Natural killer cell treated with Interleukin-12 subunit alpha and Interleukin-12 subunit beta and Interleukin-15 and Interleukin-18, amount 100 ng/mL, for 72 hours (primary cell): ENCODE data around the gene RASGRP4. TPM values are rescaled to one million over a fixed set of nuclear protein-coding genes. Genes with fewer than 3 reads are reported as not detected.
"Not testable (repeated sequence)": the region's sequence is repeated elsewhere in the genome, so short reads cannot be mapped to it uniquely, and the experiment has no call there.

ENCODE experiments used
- ATAC-seq, 2 donors: fragments of 150-1000 bp; cut with Tn5 transposase in 1 of 2; sonication (Bioruptor Pico), chemical (Tn5 transposase) in 1 of 2; 2 replicates each; pipeline ENCODE4 v1.10.0; 2021
- DNase-seq: peaks from one replicate; pipeline ENCODE4 v3.0.0; 2022; ENCODE audit warnings: low spot score
- H3K27ac Mint-ChIP-seq, 2 donors: 1 replicate in 1 of 2; 2 replicates in 1 of 2; pipeline ENCODE4 v1.8.0; 2022; ENCODE audit warnings: mixed read lengths in 2 of 2, mild to moderate bottlenecking in 1 of 2, moderate library complexity in 1 of 2
- H3K27me3 Mint-ChIP-seq, 2 donors: 1 replicate in 1 of 2; 2 replicates in 1 of 2; pipeline ENCODE4 v1.8.0; 2022; ENCODE audit warnings: mixed read lengths in 2 of 2
- H3K36me3 Mint-ChIP-seq: one replicate; pipeline ENCODE4 v1.8.0; 2022; ENCODE audit warnings: mixed read lengths
- H3K4me1 Mint-ChIP-seq, 2 donors: 1 replicate in 1 of 2; 2 replicates in 1 of 2; pipeline ENCODE4 v1.8.0; 2022; ENCODE audit warnings: low read depth in 2 of 2, mixed read lengths in 2 of 2, mild to moderate bottlenecking in 1 of 2
- H3K4me3 Mint-ChIP-seq: one replicate; pipeline ENCODE4 v1.8.0; 2022; ENCODE audit warnings: mixed read lengths
- H3K9me3 Mint-ChIP-seq: 2 replicates; pipeline ENCODE4 v1.8.0; 2022; ENCODE audit warnings: mixed read lengths
- total RNA-seq, 2 donors: library from RNA; stranded (reverse); gene quantifications; one replicate each; pipeline ENCODE4 v1.2.3, GENCODE V29; 2022

Gene RASGRP4
- total RNA-seq, 2 donors from 2014 or later = 1.9 TPM; not detected in 1

DNA sequence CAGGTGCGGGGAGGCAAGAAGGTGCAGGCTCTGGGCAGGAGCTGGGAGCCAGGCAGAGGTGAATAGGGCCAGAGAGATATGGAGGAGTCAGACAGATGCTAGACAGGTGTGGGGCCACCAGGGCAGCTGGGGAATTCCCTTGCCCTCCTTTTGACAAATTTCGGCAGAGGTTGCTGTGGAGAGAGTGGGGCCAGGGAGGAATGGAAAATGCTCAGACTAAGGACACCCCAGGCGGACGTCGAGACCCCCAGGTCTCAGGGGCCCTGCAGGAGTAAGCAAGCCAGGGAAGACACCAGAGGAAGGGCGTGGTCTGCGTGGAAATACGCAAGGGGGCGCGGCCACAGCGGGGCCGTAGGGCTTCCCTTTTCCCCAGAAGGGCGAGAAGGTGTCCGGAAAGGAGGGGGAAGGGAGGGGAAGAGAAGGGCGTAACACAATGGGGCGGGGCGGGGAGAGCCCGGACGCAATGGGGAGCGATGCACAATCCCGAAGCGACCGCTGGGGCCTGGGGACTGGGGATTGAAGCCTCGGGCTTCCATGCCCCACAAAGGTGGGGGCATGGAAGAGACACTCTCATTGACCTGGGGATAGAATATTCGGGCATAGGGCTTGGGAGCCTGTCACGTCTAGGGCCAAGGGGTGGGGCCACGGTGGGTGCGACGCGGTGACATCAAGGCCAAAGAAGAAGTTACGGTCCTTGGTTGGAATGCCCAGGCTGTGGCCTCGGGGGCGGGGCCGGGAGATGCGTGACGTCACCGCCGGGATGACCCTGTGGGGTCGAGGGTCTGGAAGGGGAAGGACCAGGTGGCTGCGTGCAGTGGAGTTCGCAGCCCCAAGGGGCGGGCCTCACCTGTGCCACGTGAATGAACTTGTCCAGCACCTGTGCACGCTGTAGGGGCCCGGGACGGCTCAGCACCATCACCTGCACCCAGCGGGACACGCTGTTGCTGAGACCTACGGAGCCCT lies 8.2 kb downstream of the RASGRP4 start:
- H3K9me3 Mint-ChIP-seq = no peaks in the 10 kb centered on the region
- DNase-seq (peak; percentile 77), ATAC-seq (peak; percentile 83 to 89)
- H3K36me3 Mint-ChIP-seq = no peaks in the 10 kb centered on the region
- peak overlapping the region; percentile 20 to 59 for H3K27ac Mint-ChIP-seq
- peaks cover 13 to 18% of the 10 kb centered on the region in 2 donors for H3K4me1 Mint-ChIP-seq
- no peaks in the 10 kb centered on the region for H3K27me3 Mint-ChIP-seq
- H3K4me3 Mint-ChIP-seq = peak overlapping the region; percentile 74

DNA sequence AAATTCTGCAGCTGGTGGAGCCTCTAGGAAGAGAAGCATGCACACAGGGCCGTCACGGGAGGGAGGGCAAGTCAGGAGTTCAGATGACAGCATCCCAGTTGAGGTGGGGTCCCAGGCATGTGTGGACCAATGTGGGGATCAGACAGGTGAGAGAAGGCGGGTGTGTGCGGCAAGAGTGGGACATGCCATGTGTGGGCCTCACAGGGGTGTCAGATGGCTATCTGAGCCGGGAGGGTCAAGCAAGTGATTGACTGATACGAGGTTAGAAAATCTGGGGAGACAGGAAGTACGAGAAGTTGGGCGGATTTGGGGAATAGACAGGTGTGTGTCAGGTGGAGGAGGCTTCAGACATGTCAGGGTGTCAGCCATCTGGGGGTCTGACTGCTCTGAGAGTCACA lies 8.9 kb downstream of the RASGRP4 start:
- ATAC-seq (no peak), DNase-seq (no peak)
- peak overlapping the region; percentile 74 for H3K4me3 Mint-ChIP-seq
- no peaks in the 10 kb centered on the region for H3K36me3 Mint-ChIP-seq
- H3K4me1 Mint-ChIP-seq = peaks cover 13 to 18% of the 10 kb centered on the region in 2 donors
- peak overlapping the region; percentile 20 to 59 for H3K27ac Mint-ChIP-seq
- no peaks in the 10 kb centered on the region for H3K9me3 Mint-ChIP-seq
- no peaks in the 10 kb centered on the region for H3K27me3 Mint-ChIP-seq

DNA sequence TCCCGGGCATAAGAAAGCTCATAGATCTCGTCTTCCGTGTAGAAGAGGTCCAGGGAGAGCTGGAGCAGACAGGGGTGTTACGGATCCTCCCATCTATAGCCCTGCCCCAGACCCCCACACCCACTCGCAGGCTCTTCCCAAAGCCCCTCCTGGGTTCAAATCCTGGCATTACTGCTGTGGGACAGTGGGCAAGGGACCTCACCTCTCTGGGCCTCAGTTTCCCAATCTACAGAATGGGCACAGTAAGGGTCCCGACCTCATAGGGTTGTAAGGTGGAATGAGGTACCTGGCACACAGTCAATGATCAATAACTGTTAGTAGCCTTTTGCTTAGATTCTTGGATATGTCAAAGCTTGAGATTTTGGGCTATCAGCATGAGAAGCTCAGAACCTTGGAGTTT lies 12.6 kb downstream of the RASGRP4 start:
- Mint-ChIP-seq H3K4me3 (no peak overlapping the region), H3K27ac (no peak overlapping the region), H3K36me3 (no peaks in the 10 kb centered on the region), H3K4me1 (peaks cover 13 to 19% of the 10 kb centered on the region in 2 donors), H3K9me3 (no peaks in the 10 kb centered on the region), H3K27me3 (no peaks in the 10 kb centered on the region)
- ATAC-seq (no peak), DNase-seq (no peak)

DNA sequence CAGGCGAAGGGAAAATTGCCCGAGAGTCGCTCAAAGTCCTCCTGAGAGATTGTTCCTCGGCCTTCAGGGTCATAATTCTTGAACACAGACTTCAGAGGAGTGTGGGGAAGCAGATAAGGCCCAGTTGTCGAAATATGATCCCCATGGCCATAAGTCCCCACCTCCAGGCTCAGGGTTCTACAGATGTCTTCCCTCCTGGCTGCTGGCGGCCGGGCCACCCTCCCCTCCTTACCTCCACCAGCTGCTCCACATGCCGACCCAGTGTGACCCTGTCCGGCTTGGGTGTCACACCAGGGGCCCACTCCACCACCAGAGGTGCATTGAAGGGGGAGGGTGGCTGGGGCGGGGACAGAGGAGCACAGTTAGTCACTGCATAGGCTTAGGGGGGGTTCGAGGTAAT lies 13.1 kb downstream of the RASGRP4 start:
- DNase-seq (no peak), ATAC-seq (no peak)
- H3K4me3 Mint-ChIP-seq = no peak overlapping the region
- no peaks in the 10 kb centered on the region for H3K27me3 Mint-ChIP-seq
- peaks cover 12 to 17% of the 10 kb centered on the region in 2 donors for H3K4me1 Mint-ChIP-seq
- H3K36me3 Mint-ChIP-seq = no peaks in the 10 kb centered on the region
- H3K9me3 Mint-ChIP-seq = no peaks in the 10 kb centered on the region
- no peak overlapping the region for H3K27ac Mint-ChIP-seq

DNA sequence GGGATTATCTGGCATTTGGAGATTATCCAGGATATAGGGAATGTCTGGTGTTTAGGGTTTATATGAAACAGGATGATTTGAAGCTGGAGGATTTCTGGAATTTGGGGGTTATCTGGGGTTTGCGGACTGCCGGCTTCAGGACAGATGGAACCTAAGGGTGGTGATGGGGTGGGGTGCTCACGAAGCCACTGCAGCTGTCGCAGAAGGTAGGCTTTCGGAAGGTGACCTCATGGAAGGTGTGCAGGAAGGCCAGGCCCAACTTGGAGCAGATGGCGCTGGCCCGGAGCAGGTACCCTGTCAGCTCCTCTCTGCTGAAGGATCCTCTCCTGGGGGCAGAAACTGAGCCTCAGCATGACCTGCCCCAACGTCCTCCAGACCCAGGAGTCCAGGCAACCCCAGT lies 13.5 kb downstream of the RASGRP4 start:
- no peak for DNase-seq
- Mint-ChIP-seq H3K4me3 (no peak overlapping the region), H3K36me3 (no peaks in the 10 kb centered on the region), H3K9me3 (no peaks in the 10 kb centered on the region), H3K4me1 (peaks cover 7 to 13% of the 10 kb centered on the region in 2 donors), H3K27me3 (no peaks in the 10 kb centered on the region), H3K27ac (no peak overlapping the region)
- no peak for ATAC-seq

DNA sequence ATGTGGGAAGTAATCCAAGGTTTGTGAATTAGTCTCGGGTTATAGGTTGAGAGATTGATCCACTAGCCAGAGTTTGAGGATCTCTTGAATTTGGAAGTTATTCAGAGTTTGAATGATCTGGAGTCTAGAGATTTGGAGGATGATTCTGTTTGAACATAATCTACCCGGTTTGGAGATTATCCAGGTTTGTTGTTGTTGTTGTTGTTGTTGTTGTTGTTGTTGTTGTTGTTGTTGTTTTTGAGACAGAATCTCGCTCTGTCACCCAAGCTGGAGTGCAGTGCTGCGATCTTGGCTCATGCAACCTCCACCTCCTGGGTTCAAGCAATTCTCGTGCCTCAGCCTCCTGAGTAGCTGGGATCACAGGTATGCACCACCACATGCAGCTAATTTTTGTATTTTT lies 14.1 kb downstream of the RASGRP4 start:
- not testable (repeated sequence) for H3K9me3 Mint-ChIP-seq, H3K36me3 Mint-ChIP-seq, H3K4me3 Mint-ChIP-seq, DNase-seq, ATAC-seq, H3K4me1 Mint-ChIP-seq, H3K27me3 Mint-ChIP-seq, H3K27ac Mint-ChIP-seq

DNA sequence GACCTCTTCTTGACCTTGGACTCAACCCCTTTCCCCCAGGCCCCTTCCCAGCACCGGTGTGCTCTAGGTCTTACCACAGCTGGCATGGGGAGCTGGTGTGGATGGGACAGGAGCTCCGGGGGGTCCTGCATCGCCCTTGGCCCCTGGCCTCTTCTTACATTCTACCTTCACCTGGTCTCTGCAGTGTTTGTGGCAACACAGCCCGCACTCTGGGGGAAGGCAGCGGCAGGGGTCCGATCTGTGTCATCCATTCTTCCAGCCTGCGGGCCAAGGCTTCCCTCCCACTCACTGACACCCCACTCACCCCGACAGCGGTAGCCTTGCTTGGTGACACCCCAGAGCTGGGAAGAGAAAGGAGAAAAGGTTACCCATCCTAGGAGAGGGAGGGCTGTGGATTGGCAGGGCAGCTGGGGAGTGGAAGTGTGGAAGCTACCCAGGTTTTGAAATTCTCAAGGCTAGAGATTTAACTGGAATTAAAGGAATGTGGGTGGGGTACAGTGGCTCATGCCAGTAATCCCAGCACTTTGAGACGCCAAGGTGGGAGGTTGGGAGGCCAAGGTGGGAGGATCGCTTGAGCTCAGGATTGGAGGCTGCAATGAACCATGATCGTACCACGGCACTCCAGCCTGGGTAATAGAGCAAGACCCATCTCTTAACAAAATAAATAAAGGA lies 14.8 kb downstream of the RASGRP4 start:
- Mint-ChIP-seq H3K9me3 (no peaks in the 10 kb centered on the region), H3K4me3 (no peak overlapping the region), H3K27ac (no peak overlapping the region), H3K27me3 (no peaks in the 10 kb centered on the region), H3K36me3 (no peaks in the 10 kb centered on the region), H3K4me1 (peaks cover 0 to 3% of the 10 kb centered on the region in 2 donors)
- ATAC-seq (peak in 1 of 2 donors; percentile 32), DNase-seq (no peak)

DNA sequence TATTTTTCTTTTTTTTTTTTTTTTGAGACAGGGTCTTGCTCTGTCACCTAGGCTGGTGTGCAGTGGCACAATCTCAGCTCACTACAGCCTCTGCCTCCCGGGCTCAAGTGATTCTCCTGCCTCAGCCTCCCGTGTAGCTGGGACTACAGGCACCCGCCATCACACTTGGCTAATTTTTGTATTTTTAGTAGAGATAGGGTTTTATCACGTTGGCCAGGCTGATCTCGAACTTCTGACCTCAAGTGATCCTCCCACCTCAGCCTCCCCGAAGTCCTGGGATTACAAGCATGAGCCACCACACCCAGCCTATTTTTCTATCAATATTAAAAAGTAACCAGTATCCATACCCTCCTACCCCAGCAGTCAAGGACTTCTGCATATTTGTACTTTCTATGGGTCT lies 15.6 kb downstream of the RASGRP4 start:
- H3K9me3 Mint-ChIP-seq, ATAC-seq, H3K36me3 Mint-ChIP-seq, H3K27ac Mint-ChIP-seq, H3K27me3 Mint-ChIP-seq, H3K4me1 Mint-ChIP-seq, H3K4me3 Mint-ChIP-seq, DNase-seq: not testable (repeated sequence)

DNA sequence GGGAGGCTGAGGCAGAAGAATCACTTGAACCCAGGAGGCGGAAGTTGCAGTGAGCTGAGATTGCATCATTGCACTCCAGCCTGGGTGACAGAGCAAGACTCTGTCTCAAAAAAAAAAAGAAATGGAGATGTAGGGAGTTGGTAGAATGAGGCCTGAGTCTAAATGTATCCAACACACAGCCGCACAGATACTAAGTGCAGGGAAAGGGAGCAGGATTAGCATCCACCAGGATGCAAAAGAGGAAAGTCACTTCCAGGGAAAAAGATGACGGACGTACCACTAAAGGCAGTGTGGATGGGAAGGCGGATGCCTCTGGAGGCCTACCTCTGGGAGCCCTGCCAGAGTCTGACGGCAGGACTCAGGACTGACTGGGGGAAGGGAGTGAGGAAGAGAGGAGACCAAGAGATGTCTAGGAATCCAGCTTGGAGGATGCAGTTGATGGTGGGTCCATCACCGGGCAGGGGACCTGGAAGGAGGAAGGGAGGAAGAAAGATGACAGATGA lies 16.3 kb downstream of the RASGRP4 start:
- Mint-ChIP-seq H3K27ac (no peak overlapping the region), H3K9me3 (no peaks in the 10 kb centered on the region), H3K27me3 (no peaks in the 10 kb centered on the region), H3K4me3 (no peak overlapping the region), H3K36me3 (no peaks in the 10 kb centered on the region), H3K4me1 (peaks cover 0 to 3% of the 10 kb centered on the region in 2 donors)
- DNase-seq = no peak
- no peak for ATAC-seq

DNA sequence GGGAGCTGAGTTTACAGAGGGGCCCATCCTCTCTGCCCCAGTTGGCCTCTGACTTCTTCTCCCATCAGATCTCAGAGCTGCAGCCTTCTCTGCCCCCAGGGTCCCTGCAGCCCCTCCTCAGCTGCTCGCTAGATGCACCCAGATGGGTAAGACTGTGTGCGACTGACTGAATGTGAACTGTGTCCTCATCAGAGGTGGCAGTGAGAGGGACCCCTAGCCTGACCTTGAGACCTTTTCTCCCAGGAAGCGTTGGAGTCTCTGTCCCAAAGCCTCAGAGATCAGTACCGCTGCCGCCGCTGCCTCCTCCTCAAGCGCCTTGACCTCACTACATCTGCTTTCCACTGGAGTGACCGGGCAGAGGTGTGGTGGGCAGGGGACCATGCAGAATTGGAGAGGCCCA lies 20.7 kb downstream of the RASGRP4 start:
- no peak for DNase-seq
- Mint-ChIP-seq H3K4me3 (peak overlapping the region; percentile 34), H3K27me3 (no peaks in the 10 kb centered on the region), H3K9me3 (no peaks in the 10 kb centered on the region), H3K36me3 (no peaks in the 10 kb centered on the region), H3K27ac (no peak overlapping the region), H3K4me1 (peaks cover 0 to 10% of the 10 kb centered on the region in 2 donors)
- ATAC-seq = no peak

DNA sequence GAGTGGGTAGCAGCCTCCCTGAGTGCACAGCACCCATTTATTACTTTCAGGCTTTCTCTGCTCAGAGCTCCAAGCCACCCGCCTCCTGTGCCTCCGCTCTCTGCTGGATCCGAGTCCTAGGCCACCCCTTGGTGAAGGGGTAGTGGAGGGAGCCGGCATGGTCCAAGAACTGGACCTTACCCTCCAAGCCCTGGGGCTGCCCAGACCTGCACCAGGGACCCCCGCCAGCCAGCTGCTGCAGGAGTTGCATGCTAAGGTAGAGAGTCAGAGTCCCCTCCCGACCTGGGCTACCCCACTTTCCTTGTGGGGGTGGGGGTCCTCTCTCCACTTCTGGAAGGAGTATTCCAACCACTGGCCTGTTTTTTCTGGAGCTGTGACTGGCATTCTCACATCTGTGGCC lies 21.2 kb downstream of the RASGRP4 start:
- Mint-ChIP-seq H3K9me3 (no peaks in the 10 kb centered on the region), H3K4me1 (peaks cover 0 to 10% of the 10 kb centered on the region in 2 donors), H3K27me3 (peaks cover 0 to 2% of the 10 kb centered on the region in 2 donors), H3K36me3 (no peaks in the 10 kb centered on the region), H3K27ac (peak overlapping the region in 1 of 2 donors; percentile 53), H3K4me3 (peak overlapping the region; percentile 34)
- DNase-seq (no peak), ATAC-seq (no peak)

DNA sequence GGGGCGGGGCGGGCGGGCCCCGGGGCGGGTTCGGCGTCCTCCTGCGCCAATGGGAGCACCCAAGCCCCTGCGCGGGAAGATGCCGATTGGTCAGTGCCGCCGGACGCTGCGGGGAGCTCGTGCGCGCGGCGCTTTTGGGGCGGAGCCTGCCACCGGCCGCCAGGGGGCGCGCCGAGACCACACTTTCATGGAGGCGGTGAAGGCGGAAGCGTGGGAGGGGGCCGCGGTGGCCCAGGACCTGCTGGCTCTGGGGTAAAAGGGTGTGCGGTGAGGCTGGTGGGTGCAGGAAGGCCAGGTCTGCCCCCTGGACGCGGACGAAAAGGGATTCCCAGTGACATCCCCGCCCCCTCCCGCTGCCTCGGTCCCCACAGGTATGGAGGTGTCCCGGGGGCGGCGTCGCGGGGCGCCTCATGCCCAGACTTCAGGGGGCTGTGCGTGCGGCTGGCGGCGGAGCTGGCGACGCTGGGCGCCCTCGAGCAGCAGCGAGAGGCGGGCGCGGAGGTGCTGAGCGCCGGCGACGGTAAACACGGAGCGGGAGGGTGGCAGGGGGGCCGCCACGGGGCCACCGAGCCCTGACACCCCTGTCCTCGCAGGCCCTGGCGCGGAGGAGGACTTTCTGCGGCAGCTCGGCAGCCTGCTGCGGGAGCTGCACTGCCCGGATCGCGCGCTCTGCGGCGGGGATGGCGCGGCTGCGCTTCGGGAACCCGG lies 22.9 kb downstream of the RASGRP4 start, which contains the start of gene FAM98C:
FAM98C (plus strand) TSS at position 127 of the 708 bp plus-strand sequence; CDS start at position 188, 61 bp downstream.
- ATAC-seq (peak; percentile 99), DNase-seq (peak; percentile 97)
- H3K27me3 Mint-ChIP-seq = peaks cover 7 to 9% of the 10 kb centered on the region in 2 donors
- no peaks in the 10 kb centered on the region for H3K36me3 Mint-ChIP-seq
- peaks cover 0 to 7% of the 10 kb centered on the region in 2 donors for H3K4me1 Mint-ChIP-seq
- H3K4me3 Mint-ChIP-seq = peak within 1 kb of the TSS; percentile 86
- peak within 1 kb of the TSS; percentile 69 to 82 for H3K27ac Mint-ChIP-seq
- no peaks in the 10 kb centered on the region for H3K9me3 Mint-ChIP-seq

DNA sequence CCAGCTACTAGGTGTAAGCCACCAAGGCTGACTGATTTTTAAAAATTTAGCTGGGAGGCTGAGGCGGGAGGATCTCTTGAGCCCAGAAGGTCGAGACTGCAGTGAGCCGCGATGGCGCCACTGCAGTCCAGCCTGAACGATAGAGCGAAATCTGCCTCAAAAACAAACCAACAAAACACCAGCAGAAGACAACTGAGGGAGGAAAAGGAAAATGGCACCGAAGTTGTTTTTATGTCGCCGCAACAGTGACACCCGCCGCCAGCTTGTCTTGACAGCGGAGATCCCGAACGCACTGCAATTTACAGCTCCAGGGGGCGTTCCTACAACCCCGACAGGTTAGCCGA lies 23.4 kb downstream of the RASGRP4 start:
- peaks cover 7 to 9% of the 10 kb centered on the region in 2 donors for H3K27me3 Mint-ChIP-seq
- H3K27ac Mint-ChIP-seq = peak overlapping the region; percentile 69 to 82
- no peaks in the 10 kb centered on the region for H3K9me3 Mint-ChIP-seq
- no peaks in the 10 kb centered on the region for H3K36me3 Mint-ChIP-seq
- DNase-seq = no peak
- peaks cover 0 to 7% of the 10 kb centered on the region in 2 donors for H3K4me1 Mint-ChIP-seq
- ATAC-seq = no peak
- H3K4me3 Mint-ChIP-seq = peak overlapping the region; percentile 86
